Measurements from ENCODE around the gene FEZ2.

- TF ChIP-seq ZNF70 (CRISPR knock-in tag; IDR thresholded peaks at IDR 0.05) (no peak), TCF4 (CRISPR knock-in tag; IDR thresholded peaks at IDR 0.05; ENCODE audit: borderline replicate concordance) (no peak), TOX (CRISPR knock-in tag; IDR thresholded peaks at IDR 0.05; ENCODE audit: borderline replicate concordance) (no peak), ZFP3 (CRISPR knock-in tag; IDR thresholded peaks at IDR 0.05) (no peak), OSR1 (CRISPR knock-in tag; IDR thresholded peaks at IDR 0.05) (no peak), RARB (CRISPR knock-in tag; IDR thresholded peaks at IDR 0.05) (no peak), BACH2 (CRISPR knock-in tag; IDR thresholded peaks at IDR 0.05; ENCODE audit: borderline replicate concordance) (no peak), ARNTL (CRISPR knock-in tag; IDR thresholded peaks at IDR 0.05; ENCODE audit: borderline replicate concordance, low read depth) (no peak), ISL1 (CRISPR knock-in tag; IDR thresholded peaks at IDR 0.05) (no peak), GLIS3 (CRISPR knock-in tag; IDR thresholded peaks at IDR 0.05) (no peak)
- TF ChIP-seq, protein P1, sequence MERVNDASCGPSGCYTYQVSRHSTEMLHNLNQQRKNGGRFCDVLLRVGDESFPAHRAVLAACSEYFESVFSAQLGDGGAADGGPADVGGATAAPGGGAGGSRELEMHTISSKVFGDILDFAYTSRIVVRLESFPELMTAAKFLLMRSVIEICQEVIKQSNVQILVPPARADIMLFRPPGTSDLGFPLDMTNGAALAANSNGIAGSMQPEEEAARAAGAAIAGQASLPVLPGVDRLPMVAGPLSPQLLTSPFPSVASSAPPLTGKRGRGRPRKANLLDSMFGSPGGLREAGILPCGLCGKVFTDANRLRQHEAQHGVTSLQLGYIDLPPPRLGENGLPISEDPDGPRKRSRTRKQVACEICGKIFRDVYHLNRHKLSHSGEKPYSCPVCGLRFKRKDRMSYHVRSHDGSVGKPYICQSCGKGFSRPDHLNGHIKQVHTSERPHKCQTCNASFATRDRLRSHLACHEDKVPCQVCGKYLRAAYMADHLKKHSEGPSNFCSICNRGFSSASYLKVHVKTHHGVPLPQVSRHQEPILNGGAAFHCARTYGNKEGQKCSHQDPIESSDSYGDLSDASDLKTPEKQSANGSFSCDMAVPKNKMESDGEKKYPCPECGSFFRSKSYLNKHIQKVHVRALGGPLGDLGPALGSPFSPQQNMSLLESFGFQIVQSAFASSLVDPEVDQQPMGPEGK (CRISPR knock-in tag; IDR thresholded peaks at IDR 0.05; ENCODE audit: borderline replicate concordance): no peak
- TF ChIP-seq, protein P2, sequence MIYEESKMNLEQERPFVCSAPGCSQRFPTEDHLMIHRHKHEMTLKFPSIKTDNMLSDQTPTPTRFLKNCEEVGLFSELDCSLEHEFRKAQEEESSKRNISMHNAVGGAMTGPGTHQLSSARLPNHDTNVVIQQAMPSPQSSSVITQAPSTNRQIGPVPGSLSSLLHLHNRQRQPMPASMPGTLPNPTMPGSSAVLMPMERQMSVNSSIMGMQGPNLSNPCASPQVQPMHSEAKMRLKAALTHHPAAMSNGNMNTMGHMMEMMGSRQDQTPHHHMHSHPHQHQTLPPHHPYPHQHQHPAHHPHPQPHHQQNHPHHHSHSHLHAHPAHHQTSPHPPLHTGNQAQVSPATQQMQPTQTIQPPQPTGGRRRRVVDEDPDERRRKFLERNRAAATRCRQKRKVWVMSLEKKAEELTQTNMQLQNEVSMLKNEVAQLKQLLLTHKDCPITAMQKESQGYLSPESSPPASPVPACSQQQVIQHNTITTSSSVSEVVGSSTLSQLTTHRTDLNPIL (CRISPR knock-in tag; IDR thresholded peaks at IDR 0.05; ENCODE audit: low read depth): no peak
These were observed 24.8 kb downstream of the FEZ2 start for GRCh38 chr2:36573165-36573564.
